Stomach (tissue), 4 donors: ENCODE measurements around the gene NDC80.

ENCODE experiments used
- CTCF ChIP-seq, 7 experiments: fragments of 450-650 bp in 4 of 7; fragments of 200-600 bp in 3 of 7; sonication (generic) in 3 of 7; IDR thresholded peaks; one replicate each; pipeline ENCODE4 v1.5.1; 2016 to 2019; ENCODE audit warnings: antibody characterized with exemption in 7 of 7, control low read depth in 2 of 7, mild to moderate bottlenecking in 1 of 7
- POLR2A ChIP-seq, 4 donors: fragments of 450-650 bp; IDR thresholded peaks; one replicate each; pipeline ENCODE4 v1.6.1; 2016; ENCODE audit warnings: antibody characterized with exemption in 4 of 4, control low read depth in 2 of 4, mild to moderate bottlenecking in 1 of 4, moderate library complexity in 1 of 4

DNA sequence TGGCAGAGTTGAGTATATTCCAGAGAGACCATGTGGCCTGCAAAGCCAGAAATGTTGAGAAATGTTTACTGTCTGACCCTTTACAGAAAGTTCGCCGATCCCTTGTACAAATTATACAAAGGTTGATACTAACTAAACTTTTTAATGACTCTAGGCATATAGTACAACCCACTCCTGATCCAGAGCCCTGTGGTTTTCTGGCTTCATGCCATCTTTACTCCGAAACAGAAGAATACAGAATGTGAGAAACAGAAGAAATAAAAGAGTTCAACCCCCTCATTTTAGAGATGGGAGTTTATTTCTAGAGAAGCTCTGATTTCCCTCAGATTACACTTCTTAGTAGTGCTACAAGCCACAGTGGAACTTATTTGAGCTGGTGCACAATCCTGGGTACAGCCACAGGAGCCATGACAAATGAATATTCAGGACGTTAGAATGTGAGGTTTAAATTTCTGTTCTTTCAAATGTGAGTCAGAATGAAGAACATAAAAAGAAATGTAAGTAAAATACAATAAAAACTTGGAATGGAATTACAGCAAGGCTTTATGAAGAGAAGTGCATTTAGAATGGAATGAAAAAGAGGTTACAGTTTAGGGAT, 46.1 kb downstream of the NDC80 start:
- TF ChIP-seq POLR2A (IDR thresholded peaks at IDR 0.05), result no peak
- no peak for TF ChIP-seq CTCF (IDR thresholded peaks at IDR 0.05)
